ENCODE data around the gene FBXO34. TPM values are rescaled to one million over a fixed set of nuclear protein-coding genes. Genes with fewer than 3 reads are reported as not detected.

Gene FBXO34
- total RNA-seq, 1 experiment from 2014 or later: 12.0 TPM

- H3K4me1 Mint-ChIP-seq (ENCODE audit: insufficient read depth, unreplicated experiment): peaks cover 6% of the 10 kb centered on the region
- no peak overlapping the region for H3K27ac Mint-ChIP-seq (ENCODE audit: low read depth, unreplicated experiment)
- no peaks in the 10 kb centered on the region for H3K27me3 Mint-ChIP-seq (ENCODE audit: insufficient read depth, unreplicated experiment)
- intact Hi-C loops (cut with micrococcal nuclease): no loop called here
- peaks cover 54% of the 10 kb centered on the region for H3K36me3 Mint-ChIP-seq (ENCODE audit: insufficient read depth, unreplicated experiment)
- BruUV-seq (replicated peaks): no TSS peak
- H3K9me3 Mint-ChIP-seq (ENCODE audit: unreplicated experiment): no peaks in the 10 kb centered on the region
- DNase-seq (ENCODE audit: unreplicated experiment): no peak
- no peak overlapping the region for H3K4me3 Mint-ChIP-seq (ENCODE audit: unreplicated experiment)
- no peak for TF ChIP-seq CTCF (IDR thresholded peaks at IDR 0.05; ENCODE audit: unreplicated experiment)
- ChIA-PET CTCF (interaction anchor here (0.9 kb wide), 1 partner anchor 33 kb away, joined by 6 read pairs; no protein-coding TSS in a partner anchor), POLR2A (no interaction called here)
These were observed 113.3 kb downstream of the FBXO34 start for GRCh38 chr14:55384536-55384935.

DNA sequence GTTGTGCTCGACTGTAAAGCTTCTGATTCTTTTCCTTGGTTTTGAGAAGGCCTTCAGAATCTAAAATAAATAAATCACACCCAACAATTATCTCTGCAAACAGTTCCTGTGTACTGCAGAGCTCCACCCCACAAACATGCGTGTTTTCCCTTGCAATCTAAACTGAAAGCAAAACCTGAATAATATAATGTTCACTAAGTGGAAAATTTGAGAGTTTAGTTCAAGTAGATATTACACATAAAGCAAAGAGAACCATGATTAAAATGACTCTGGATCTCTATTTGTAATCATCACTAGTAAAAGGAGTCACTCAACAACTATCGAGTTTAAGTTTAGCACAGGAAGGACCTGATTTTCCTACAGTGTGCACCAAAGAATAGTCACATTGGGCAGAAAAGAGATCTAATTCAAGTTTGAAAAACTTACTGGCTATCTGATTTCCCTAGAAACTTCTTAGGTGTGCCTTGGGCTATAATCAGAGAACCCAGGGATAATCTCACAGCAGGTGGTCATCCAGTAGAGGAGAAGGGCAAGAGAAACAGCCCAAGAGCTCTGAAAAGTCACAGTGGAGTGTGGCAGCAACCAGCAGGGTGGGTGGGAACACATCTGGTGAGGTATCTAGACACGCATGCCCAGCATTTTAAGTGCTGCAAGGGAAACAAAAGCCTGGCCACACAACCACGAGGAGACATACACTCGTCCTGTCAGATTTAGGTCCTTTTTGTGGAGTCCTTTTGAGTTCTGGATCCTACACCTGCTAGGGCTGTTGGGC lies 115.0 kb downstream of the FBXO34 start:
- Mint-ChIP-seq H3K4me1 (ENCODE audit: insufficient read depth, unreplicated experiment) (peaks cover 6% of the 10 kb centered on the region), H3K36me3 (ENCODE audit: insufficient read depth, unreplicated experiment) (peaks cover 46% of the 10 kb centered on the region), H3K27ac (ENCODE audit: low read depth, unreplicated experiment) (no peak overlapping the region), H3K27me3 (ENCODE audit: insufficient read depth, unreplicated experiment) (no peaks in the 10 kb centered on the region), H3K4me3 (ENCODE audit: unreplicated experiment) (no peak overlapping the region), H3K9me3 (ENCODE audit: unreplicated experiment) (peaks cover 7% of the 10 kb centered on the region)
- no TSS peak for BruUV-seq (replicated peaks)
- ChIA-PET CTCF (interaction anchor here (0.6 to 1.1 kb wide), 3 partner anchors 12 to 184 kb away, joined by 3 to 5 read pairs (median 4); no protein-coding TSS in a partner anchor), POLR2A (interaction anchor here (0.8 kb wide), 1 partner anchor 115 kb away, joined by 4 read pairs; the partner anchor contains the start of gene FBXO34)
- intact Hi-C loops (cut with micrococcal nuclease): no loop called here
- TF ChIP-seq CTCF (IDR thresholded peaks at IDR 0.05; ENCODE audit: unreplicated experiment): no peak
- DNase-seq (ENCODE audit: unreplicated experiment): no peak

DNA sequence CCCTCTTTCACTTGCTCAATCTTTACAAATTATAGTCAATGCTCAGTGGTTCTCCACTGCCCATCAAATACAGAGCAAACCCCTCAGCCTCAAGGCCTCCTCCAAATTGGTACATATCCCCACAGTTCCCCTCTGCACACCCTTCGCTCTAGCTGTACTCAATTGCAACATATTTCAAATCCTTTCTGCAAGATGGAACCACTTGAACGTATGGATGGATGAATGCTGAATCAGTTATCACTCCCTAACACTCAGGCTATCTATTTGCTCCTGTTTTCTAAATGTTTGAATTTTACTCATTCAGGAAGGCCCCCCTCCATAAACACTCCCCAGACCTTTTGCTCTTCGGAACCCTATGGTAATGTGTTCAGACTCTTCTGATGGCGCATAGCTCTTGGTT lies 115.9 kb downstream of the FBXO34 start:
- peaks cover 6% of the 10 kb centered on the region for H3K4me1 Mint-ChIP-seq (ENCODE audit: insufficient read depth, unreplicated experiment)
- BruUV-seq (replicated peaks): no TSS peak
- ChIA-PET CTCF (interaction anchor here (0.6 to 0.7 kb wide), 2 partner anchors 32 to 59 kb away, joined by 3 to 4 read pairs; no protein-coding TSS in a partner anchor), POLR2A (no interaction called here)
- H3K27ac Mint-ChIP-seq (ENCODE audit: low read depth, unreplicated experiment): no peak overlapping the region
- no peak for DNase-seq (ENCODE audit: unreplicated experiment)
- H3K36me3 Mint-ChIP-seq (ENCODE audit: insufficient read depth, unreplicated experiment): peaks cover 38% of the 10 kb centered on the region
- peaks cover 7% of the 10 kb centered on the region for H3K9me3 Mint-ChIP-seq (ENCODE audit: unreplicated experiment)
- H3K27me3 Mint-ChIP-seq (ENCODE audit: insufficient read depth, unreplicated experiment): no peaks in the 10 kb centered on the region
- H3K4me3 Mint-ChIP-seq (ENCODE audit: unreplicated experiment): no peak overlapping the region
- TF ChIP-seq CTCF (IDR thresholded peaks at IDR 0.05; ENCODE audit: unreplicated experiment): no peak
- intact Hi-C loops (cut with micrococcal nuclease): no loop called here

DNA sequence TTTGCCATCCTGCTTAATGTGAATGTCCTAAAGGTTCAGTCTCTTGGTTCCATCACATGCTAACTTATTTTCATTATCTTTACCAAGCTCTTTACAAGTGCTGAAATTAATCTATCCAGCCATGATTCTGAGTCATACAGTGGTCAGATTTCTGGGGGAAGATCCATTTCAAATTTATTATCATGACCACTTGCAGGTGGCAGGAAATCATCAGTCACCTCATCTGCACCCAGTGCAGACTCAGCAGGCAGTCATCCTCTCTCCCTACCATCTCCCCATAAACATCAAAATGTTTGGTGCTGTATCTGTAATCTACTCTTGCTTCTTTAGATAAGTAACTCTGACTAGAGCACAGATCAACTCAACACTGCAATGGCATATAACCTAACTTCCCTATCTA lies 116.9 kb downstream of the FBXO34 start:
- CTCF ChIA-PET: no interaction called here
- peaks cover 43% of the 10 kb centered on the region for H3K36me3 Mint-ChIP-seq (ENCODE audit: insufficient read depth, unreplicated experiment)
- no peak for DNase-seq (ENCODE audit: unreplicated experiment)
- peaks cover 5% of the 10 kb centered on the region for H3K4me1 Mint-ChIP-seq (ENCODE audit: insufficient read depth, unreplicated experiment)
- no TSS peak for BruUV-seq (replicated peaks)
- POLR2A ChIA-PET: interaction anchor here (0.7 to 1.4 kb wide), 2 partner anchors 39 to 144 kb away, joined by 3 to 4 read pairs; no protein-coding TSS in a partner anchor
- H3K9me3 Mint-ChIP-seq (ENCODE audit: unreplicated experiment): peaks cover 7% of the 10 kb centered on the region
- no peaks in the 10 kb centered on the region for H3K27me3 Mint-ChIP-seq (ENCODE audit: insufficient read depth, unreplicated experiment)
- no peak overlapping the region for H3K4me3 Mint-ChIP-seq (ENCODE audit: unreplicated experiment)
- TF ChIP-seq CTCF (IDR thresholded peaks at IDR 0.05; ENCODE audit: unreplicated experiment): no peak
- H3K27ac Mint-ChIP-seq (ENCODE audit: low read depth, unreplicated experiment): no peak overlapping the region
- intact Hi-C loops (cut with micrococcal nuclease): no loop called here

All from MCF 10A (cell line).